BE2C (cell line): ENCODE data around the gene CLCN4.

Source experiments
- DNase-seq: peaks from one replicate; pipeline ENCODE4 v3.0.0-alpha.2; 2020
- H3K27me3 ChIP-seq: fragments of 250-450 bp; sonication (Bioruptor Pico); 2 replicates; pipeline ENCODE4 v1.5.1; 2020; ENCODE audit warnings: mild to moderate bottlenecking
- H3K36me3 ChIP-seq: fragments of 250-450 bp; sonication (Bioruptor Pico); 2 replicates; pipeline ENCODE4 v1.5.1; 2020; ENCODE audit warnings: mild to moderate bottlenecking
- H3K4me1 ChIP-seq: fragments of 250-450 bp; sonication (Bioruptor Pico); 2 replicates; pipeline ENCODE4 v1.5.1; 2020
- H3K4me3 ChIP-seq: 2 replicates; pipeline ENCODE4 v1.5.1; 2011; ENCODE audit warnings: low read depth, low read length
- H3K9me3 ChIP-seq: fragments of 250-450 bp; sonication (Bioruptor Pico); 2 replicates; pipeline ENCODE4 v1.5.1; 2020
- CTCF ChIP-seq: IDR thresholded peaks from 2 replicates; pipeline ENCODE4 v1.5.1; 2012; ENCODE audit warnings: mild to moderate bottlenecking, low read depth, low read length

CLCN4 gene

GRCh38 chrX:10172877-10173276 lies 16.1 kb downstream of the CLCN4 start:
- Histone ChIP-seq H3K27me3 (no peaks in the 10 kb centered on the region), H3K36me3 (no peaks in the 10 kb centered on the region), H3K9me3 (no peaks in the 10 kb centered on the region), H3K4me3 (no peak overlapping the region), H3K4me1 (no peaks in the 10 kb centered on the region)
- DNase-seq, result no peak
- TF ChIP-seq CTCF, result no peak

GRCh38 chrX:10173331-10173900 lies 16.6 kb downstream of the CLCN4 start:
- Histone ChIP-seq H3K27me3 (no peaks in the 10 kb centered on the region), H3K9me3 (no peaks in the 10 kb centered on the region), H3K4me3 (no peak overlapping the region), H3K4me1 (no peaks in the 10 kb centered on the region), H3K36me3 (no peaks in the 10 kb centered on the region)
- no peak for DNase-seq
- TF ChIP-seq CTCF, result no peak

- Histone ChIP-seq H3K4me1 (no peaks in the 10 kb centered on the region), H3K4me3 (no peak overlapping the region), H3K9me3 (no peaks in the 10 kb centered on the region), H3K36me3 (no peaks in the 10 kb centered on the region), H3K27me3 (no peaks in the 10 kb centered on the region)
- no peak for TF ChIP-seq CTCF
- no peak for DNase-seq
Measured at GRCh38 chrX:10174051-10174450, 17.3 kb downstream of the CLCN4 start.

GRCh38 chrX:10174810-10175209 lies 18.0 kb downstream of the CLCN4 start:
- Histone ChIP-seq H3K4me3 (no peak overlapping the region), H3K27me3 (no peaks in the 10 kb centered on the region), H3K4me1 (no peaks in the 10 kb centered on the region), H3K36me3 (no peaks in the 10 kb centered on the region), H3K9me3 (no peaks in the 10 kb centered on the region)
- DNase-seq, result no peak
- no peak for TF ChIP-seq CTCF

GRCh38 chrX:10175319-10175871 lies 18.6 kb downstream of the CLCN4 start:
- H3K4me3 ChIP-seq, result no peak overlapping the region
- DNase-seq, result no peak
- H3K27me3 ChIP-seq, result no peaks in the 10 kb centered on the region
- no peak for TF ChIP-seq CTCF
- H3K4me1 ChIP-seq, result no peaks in the 10 kb centered on the region
- H3K36me3 ChIP-seq, result no peaks in the 10 kb centered on the region
- no peaks in the 10 kb centered on the region for H3K9me3 ChIP-seq

- Histone ChIP-seq H3K36me3 (no peaks in the 10 kb centered on the region), H3K27me3 (no peaks in the 10 kb centered on the region), H3K4me3 (no peak overlapping the region), H3K9me3 (no peaks in the 10 kb centered on the region), H3K4me1 (no peaks in the 10 kb centered on the region)
- no peak for TF ChIP-seq CTCF
- DNase-seq, result no peak
Measured at GRCh38 chrX:10176121-10177003, 19.6 kb downstream of the CLCN4 start.
